GM18951 (cell line): ENCODE data around the gene TRIM29.
"Not testable (repeated sequence)": the region's sequence is repeated elsewhere in the genome, so short reads cannot be mapped to it uniquely, and the experiment has no call there.

Experiments used
- POLR2A ChIP-seq: IDR thresholded peaks from 4 replicates; pipeline ENCODE4 v1.6.1; 2011; ENCODE audit warnings: mild to moderate bottlenecking; ENCODE audit not compliant: insufficient read length, insufficient read depth; ENCODE audit errors: extremely low read depth
- in situ Hi-C: fragments of 300-500 bp; cut with MboI; formaldehyde crosslinking; loops from one replicate; pipeline ENCODE4 v1.12.0; 2022; ENCODE audit warnings: low sequenced_read_pairs, mixed read lengths, inconsistent platforms; ENCODE audit not compliant: unreplicated experiment

The TRIM29 gene

GRCh38 chr11:120168108-120168959 lies 30.4 kb upstream of the TRIM29 start:
- in situ Hi-C loops = no loop called here
- no peak for TF ChIP-seq POLR2A

GRCh38 chr11:120167659-120168058 lies 29.7 kb upstream of the TRIM29 start:
- in situ Hi-C loops = no loop called here
- no peak for TF ChIP-seq POLR2A

- in situ Hi-C loops = no loop called here
- TF ChIP-seq POLR2A = no peak
These were observed 22.5 kb upstream of the TRIM29 start for GRCh38 chr11:120160436-120160835.

- no peak for TF ChIP-seq POLR2A
- in situ Hi-C loops = no loop called here
These were observed 15.3 kb upstream of the TRIM29 start for GRCh38 chr11:120153221-120153620.

DNA sequence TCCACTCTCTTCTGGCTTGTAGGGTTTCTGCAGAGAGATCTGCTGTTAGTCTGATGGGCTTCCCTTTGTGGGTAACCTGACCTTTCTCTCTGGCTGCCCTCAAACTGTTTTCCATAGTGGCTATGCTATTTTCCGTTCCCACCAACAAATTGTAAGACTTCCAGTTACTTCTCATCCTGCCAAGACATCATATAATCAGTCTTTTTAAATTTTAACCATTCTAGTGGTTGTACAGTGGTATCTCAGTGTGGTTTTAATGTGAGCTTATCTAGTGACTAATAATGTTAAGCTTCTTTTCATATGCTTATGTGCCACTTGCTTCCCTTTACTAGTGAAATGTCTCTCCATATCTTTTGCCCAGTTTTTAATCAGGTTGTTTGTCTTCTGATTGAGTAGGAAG lies 13.6 kb upstream of the TRIM29 start:
- in situ Hi-C loops = no loop called here
- TF ChIP-seq POLR2A = no peak

GRCh38 chr11:120149246-120149645 lies 11.3 kb upstream of the TRIM29 start:
- no peak for TF ChIP-seq POLR2A
- in situ Hi-C loops = no loop called here

- TF ChIP-seq POLR2A = no peak
- in situ Hi-C loops = no loop called here
These were observed 10.0 kb upstream of the TRIM29 start for GRCh38 chr11:120147950-120148270.

GRCh38 chr11:120147094-120147949 lies 9.4 kb upstream of the TRIM29 start:
- in situ Hi-C loops = no loop called here
- TF ChIP-seq POLR2A = no peak

DNA sequence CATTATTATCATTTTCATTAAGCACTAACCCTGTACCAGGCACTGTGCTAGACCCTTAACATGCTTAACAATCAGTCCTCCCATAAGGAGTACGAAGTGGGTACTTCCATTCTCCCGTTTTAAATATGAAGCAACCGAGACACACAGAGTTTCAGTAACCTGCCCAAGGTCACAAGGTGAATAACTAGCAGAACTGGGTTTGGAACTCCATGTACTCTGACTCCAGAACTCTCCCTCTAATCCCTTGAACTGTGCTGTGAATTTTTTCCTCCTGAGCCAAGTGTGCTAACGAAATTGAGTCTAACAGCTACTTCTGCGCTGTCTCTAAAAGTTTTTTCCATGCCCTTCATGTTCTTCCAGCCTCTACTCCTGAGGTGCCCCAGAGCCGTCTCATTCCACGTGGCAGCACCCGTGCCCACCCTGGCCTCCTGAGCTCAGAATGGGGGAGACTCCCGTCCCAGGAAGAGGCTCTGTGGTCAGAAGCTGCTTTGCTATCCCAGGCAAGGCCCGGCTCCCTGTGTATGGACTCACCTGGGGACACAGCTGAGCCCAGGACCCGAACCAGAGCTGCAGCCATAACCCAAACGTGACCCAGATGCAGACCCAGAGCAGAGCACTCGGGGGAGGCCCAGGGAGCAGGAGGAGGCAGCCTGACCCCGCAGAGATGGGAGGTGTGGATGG lies 8.6 kb upstream of the TRIM29 start:
- TF ChIP-seq POLR2A = no peak
- in situ Hi-C loops = no loop called here

GRCh38 chr11:120144501-120144900 lies 6.6 kb upstream of the TRIM29 start:
- no peak for TF ChIP-seq POLR2A
- in situ Hi-C loops = no loop called here

- in situ Hi-C loops = not testable (repeated sequence)
These were observed 5.6 kb upstream of the TRIM29 start for GRCh38 chr11:120143472-120143871.

- in situ Hi-C loops = no loop called here
- no peak for TF ChIP-seq POLR2A
These were observed 4.7 kb upstream of the TRIM29 start for GRCh38 chr11:120142441-120143100.
